ENCODE data around the gene WNT6. TPM values are rescaled to one million over a fixed set of nuclear protein-coding genes. Genes with fewer than 3 reads are reported as not detected.

The WNT6 gene
- total RNA-seq, 4 donors from 2014 or later: 0.73 to 0.76 TPM; not detected in 2

Small RNA genes within 50 kb of the gene (small RNA-seq; reads per million reads assigned to genes)
- 0 reads per million in 4 donors for gene RNU6-642P

Other genes with a start within 250 kb of the WNT6 start
- 10 to 100 TPM; 10.8 to 23.1 (median 20.0) TPM for gene ZNF142, start 200.2 kb upstream of the WNT6 start, total RNA-seq
- gene BCS1L, start 200.1 kb upstream of the WNT6 start, total RNA-seq: 10 to 100 TPM; 29.9 to 34.0 (median 30.6) TPM
- gene RNF25, start 187.8 kb upstream of the WNT6 start, total RNA-seq: 10 to 100 TPM in 3 of 4 donors, 1 to 10 TPM in 1; 9.6 to 17.4 (median 15.7) TPM
- gene STK36, start 187.7 kb upstream of the WNT6 start, total RNA-seq: 10 to 100 TPM in 2 of 4 donors, 1 to 10 TPM in 2; 5.8 to 27.8 (median 10.4) TPM
- gene TTLL4, start 149.0 kb upstream of the WNT6 start, total RNA-seq: 10 to 100 TPM; 12.8 to 17.5 (median 15.6) TPM
- 10 to 100 TPM in 1 of 4 donors, 1 to 10 TPM in 3; 1.7 to 11.2 (median 6.4) TPM for gene CYP27A1, start 77.7 kb upstream of the WNT6 start, total RNA-seq
- not detected for gene PRKAG3, start 28.0 kb upstream of the WNT6 start, total RNA-seq
- gene WNT10A, start 21.0 kb downstream of the WNT6 start, total RNA-seq: 10 to 100 TPM in 2 of 4 donors, 1 to 10 TPM in 2; 8.0 to 19.1 (median 11.9) TPM
- gene CDK5R2, start 99.9 kb downstream of the WNT6 start, total RNA-seq: not detected
- 1 to 10 TPM in 1 of 4 donors, not detected in 3; 2.1 TPM for gene FEV, start 125.4 kb downstream of the WNT6 start, total RNA-seq
- not detected for gene CRYBA2, start 133.6 kb downstream of the WNT6 start, total RNA-seq
- gene CFAP65, start 181.7 kb downstream of the WNT6 start, total RNA-seq: under 1 TPM in 1 of 4 donors, not detected in 3; 0.19 TPM
- gene IHH, start 201.1 kb downstream of the WNT6 start, total RNA-seq: under 1 TPM in 1 of 4 donors, not detected in 3; 0.38 TPM

Measured in esophagus squamous epithelium (tissue), 4 donors.